G401.6 (cell line): ENCODE data around the gene MARK4.
"Not testable (repeated sequence)": the region's sequence is repeated elsewhere in the genome, so short reads cannot be mapped to it uniquely, and the experiment has no call there.

ENCODE experiments used
- FAIRE-seq: peaks from 2 replicates; lab custom pipeline; 2012; peaks lifted over from hg19 to GRCh38; lab: Jason Lieb, UNC

Gene MARK4

DNA sequence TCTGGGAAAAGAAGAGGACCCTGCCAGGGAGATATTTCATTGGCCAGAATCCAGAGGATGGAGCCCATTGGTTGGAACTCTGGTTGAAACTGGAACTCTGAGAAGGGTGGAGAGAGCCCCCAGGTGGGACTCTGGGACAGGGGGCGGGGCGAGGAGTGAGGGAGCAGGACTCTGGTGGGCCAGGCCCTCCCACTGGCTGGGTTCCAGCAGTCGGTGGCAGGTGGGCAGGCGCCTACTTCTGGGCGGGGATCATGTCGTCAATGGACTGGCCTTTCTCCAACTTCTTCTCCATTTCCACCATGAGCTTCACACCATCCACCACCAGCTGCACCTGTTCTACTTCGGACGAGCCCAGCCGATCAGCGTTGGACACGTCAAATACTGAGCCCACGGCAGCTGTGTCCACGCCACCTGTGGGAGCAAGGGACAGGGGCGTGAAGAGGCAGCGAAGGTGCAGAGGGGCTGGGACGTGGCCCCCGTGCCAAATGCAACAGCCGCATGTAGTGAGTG is 55.5 kb downstream of the MARK4 start:
- FAIRE-seq, result no peak

DNA sequence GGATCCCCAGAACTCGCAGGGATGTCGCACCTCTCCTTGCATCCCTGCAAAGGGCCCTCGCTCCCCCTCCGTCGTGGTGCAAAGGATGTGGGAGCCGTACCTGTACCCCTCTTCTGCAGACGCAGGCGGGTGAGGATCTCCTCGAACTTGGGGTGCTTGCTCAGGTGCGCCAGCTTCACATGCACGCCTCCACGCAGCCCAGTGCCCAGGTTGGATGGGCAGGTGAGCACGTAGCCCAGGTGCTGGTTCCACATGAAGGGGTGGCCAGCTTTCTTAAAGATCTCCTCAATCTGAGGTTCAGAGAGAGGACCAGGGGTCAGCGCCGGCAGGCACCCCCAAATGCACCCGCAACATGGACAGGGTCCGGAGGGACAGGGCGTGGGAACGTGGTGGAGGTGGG is 56.3 kb downstream of the MARK4 start:
- no peak for FAIRE-seq

GRCh38 chr19:45309322-45309721 is 58.3 kb downstream of the MARK4 start:
- FAIRE-seq, result not testable (repeated sequence)

- FAIRE-seq, result no peak
These were observed 60.5 kb downstream of the MARK4 start for GRCh38 chr19:45311621-45312020.

GRCh38 chr19:45312285-45312684 is 61.2 kb downstream of the MARK4 start:
- FAIRE-seq, result not testable (repeated sequence)

- FAIRE-seq, result no peak
These were observed 63.7 kb downstream of the MARK4 start for GRCh38 chr19:45314708-45315245.

- no peak for FAIRE-seq
These were observed 64.2 kb downstream of the MARK4 start for GRCh38 chr19:45315304-45315703.

DNA sequence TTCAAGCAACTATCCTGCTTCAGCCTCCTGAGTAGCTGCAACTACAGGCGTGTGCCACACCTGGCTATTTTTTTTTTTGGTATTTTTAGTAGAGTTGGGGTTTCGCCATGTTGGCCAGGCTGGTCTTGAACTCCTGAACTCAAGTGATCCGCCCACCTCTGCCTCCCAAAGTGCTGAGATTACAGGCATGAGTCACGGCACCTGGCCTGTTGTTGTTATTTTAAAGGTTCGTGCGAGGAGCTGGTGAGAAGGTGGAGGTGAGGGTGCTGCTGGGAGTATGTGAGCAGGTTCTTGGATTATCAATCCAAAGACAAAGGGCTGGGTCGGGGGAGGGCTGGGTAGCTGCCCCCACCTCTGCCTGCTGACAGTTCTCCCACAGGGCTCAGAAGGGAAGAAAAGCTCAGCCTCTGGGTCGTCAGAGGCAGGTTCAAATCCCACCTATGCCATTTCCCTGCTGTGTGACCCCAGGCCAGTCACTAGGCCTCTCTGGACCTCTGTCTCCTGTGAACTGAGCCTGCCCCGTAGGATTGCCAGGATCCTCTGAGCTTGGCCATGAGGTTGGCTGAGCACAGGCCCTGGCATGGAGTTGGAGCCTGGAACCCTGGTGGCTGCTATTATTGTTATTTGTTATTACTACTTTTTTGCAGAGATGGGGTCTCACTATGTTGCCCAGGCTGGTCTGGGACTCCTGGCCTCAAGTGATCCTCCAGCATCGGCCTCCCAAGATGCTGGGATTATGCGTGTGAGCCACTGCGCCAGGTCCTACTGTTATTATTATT is 70.1 kb downstream of the MARK4 start:
- no peak for FAIRE-seq

DNA sequence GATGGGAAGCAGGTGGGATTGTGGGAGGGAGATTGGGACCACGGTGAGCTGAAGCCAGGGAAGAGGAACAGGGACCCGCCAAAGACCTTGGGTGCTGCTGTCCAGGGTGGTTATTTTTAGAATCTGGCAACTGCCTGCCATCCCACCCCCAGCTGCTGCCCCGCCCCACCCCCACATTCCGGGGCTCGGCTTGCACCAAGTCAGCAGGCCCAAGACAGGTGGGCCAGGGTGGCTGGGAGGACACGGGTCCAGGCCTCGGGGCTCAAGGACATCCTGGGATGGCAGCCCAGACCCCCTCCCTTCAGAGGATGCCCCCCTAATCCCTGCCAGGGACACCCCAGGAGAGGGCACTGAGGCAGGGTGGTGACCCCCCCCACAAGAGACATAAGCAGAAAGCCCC is 70.8 kb downstream of the MARK4 start:
- FAIRE-seq, result no peak

DNA sequence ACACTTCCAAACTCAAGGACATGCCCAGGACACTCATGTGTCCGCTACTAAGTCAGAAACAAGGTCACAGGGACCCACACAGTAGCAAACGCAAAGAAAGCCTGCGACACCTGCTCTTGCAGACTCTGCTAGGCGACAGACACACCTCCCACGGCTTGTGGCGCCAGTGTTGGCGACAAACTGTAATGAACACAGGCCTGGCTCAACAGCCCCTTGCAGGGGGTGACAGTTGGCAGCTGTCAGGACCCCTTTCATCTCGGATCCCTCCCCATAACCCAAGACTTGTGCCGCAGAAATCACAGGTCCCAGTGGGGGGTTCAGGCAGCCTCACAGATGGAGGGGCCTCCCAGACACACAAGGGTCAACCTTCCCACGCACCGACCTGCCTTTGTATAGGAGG is 71.2 kb downstream of the MARK4 start:
- no peak for FAIRE-seq

GRCh38 chr19:45322744-45323281 is 71.7 kb downstream of the MARK4 start, which contains the start of gene CKM:
TSS of gene CKM (minus strand) at chr19:45322875. CDS start at chr19:45319713, 3,162 bp downstream.
- FAIRE-seq, result no peak

- no peak for FAIRE-seq
These were observed 72.6 kb downstream of the MARK4 start for GRCh38 chr19:45323671-45324081.

- no peak for FAIRE-seq
These were observed 73.4 kb downstream of the MARK4 start for GRCh38 chr19:45324349-45324907.

GRCh38 chr19:45327404-45328143 is 76.5 kb downstream of the MARK4 start:
- FAIRE-seq, result no peak

GRCh38 chr19:45331411-45331810 is 80.3 kb downstream of the MARK4 start:
- FAIRE-seq, result no peak

GRCh38 chr19:45333609-45334303 is 82.7 kb downstream of the MARK4 start:
- FAIRE-seq, result no peak

GRCh38 chr19:45334881-45335280 is 83.8 kb downstream of the MARK4 start:
- not testable (repeated sequence) for FAIRE-seq

DNA sequence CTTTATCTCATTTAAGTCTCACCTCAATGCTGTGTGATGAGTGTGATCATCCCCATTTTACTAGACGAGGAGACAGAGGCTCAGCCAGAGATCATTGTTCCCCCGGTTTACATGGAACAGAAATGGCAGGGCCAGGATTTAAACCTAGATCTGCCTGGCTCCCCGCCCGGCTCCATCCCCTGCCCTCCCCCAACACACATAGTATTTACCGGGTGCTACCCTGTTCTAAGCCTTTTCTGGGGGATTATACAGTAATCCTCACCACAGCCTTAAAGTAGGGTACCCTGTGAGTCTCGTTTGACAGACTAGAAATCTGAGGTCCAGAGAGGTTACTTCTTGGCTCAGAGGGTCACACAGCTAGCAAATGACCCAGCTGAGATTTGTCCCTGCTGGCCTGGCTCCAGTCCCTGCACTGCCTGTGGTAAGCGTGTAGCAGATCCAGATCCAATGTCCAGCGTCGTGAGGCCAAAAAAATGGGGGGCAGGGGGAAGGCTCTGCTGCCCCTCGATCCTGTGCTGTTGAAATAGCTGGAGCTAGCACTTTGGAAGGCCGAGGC is 85.7 kb downstream of the MARK4 start:
- no peak for FAIRE-seq

DNA sequence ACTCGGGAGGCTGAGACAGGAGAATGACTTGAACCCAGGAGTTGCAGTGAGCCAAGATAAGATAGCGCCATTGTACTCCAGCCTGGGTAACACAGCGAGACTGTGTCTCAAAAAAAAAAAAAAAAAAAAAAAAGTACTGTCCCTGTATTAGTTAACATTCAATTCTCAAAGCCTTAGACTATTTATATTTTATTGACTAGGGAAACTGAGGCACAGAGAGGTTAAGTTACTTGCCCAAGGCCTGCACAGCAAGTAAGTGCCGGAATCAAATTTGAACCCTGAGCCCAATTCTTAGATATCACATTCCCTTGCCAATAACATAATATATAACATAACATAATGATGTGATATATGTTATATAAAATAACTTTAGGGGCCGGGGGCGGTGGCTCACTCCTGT is 88.6 kb downstream of the MARK4 start:
- no peak for FAIRE-seq

DNA sequence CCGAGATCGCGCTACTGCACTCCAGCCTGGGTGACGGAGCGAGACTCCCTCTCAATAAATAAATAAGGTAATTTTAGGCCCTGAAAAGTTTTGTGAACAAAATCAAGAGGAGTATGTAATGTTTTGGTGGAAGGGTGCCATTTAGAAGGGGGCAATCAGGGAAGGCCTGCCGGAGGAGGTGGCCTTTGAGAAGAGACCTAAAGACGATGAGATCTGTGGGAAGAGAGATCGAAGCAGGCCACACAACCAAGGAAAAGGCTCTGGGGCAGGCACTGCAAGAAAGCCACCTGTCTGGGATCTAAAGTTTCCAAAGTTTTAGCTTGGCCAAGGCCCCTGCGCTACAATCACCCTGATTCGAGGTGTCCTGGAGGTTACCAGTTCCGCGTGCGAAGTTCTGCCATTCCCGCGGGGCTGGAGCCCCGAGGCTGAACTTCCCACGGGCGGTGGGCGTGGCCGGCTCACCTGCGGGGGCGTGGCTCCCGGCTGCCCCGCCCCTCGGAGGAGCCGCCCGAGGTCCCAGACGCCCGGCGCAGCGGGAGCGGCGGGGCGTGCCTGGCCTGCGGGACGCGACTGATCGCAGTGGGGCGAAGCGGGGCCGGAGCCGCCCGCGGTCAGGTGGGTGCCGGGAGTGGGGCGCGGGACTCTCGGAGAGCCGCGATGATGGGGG is 89.3 kb downstream of the MARK4 start, which contains the start of gene KLC3:
TSS of gene KLC3 (plus strand) at position 519 of the 667 bp plus-strand sequence. CDS start 4,792 bp downstream, outside the sequence.
- FAIRE-seq, result no peak
